Skeletal muscle satellite cell (primary cell): ENCODE results near the gene ALDH2.
"Not testable (repeated sequence)": the region's sequence is repeated elsewhere in the genome, so short reads cannot be mapped to it uniquely, and the experiment has no call there.

Experiments used
- H3K27me3 ChIP-seq: 2 replicates; pipeline ENCODE4 v1.7.0; 2013; ENCODE audit warnings: low read length; ENCODE audit not compliant: control insufficient read depth, insufficient read depth
- H3K36me3 ChIP-seq: 2 replicates; pipeline ENCODE4 v1.7.0; 2013; ENCODE audit warnings: mild to moderate bottlenecking, control low read depth, low read length; ENCODE audit not compliant: insufficient read depth
- H3K4me1 ChIP-seq: 2 replicates; pipeline ENCODE4 v1.7.0; 2013; ENCODE audit warnings: low read length; ENCODE audit not compliant: control insufficient read depth, insufficient read depth
- H3K4me2 ChIP-seq: 2 replicates; pipeline ENCODE4 v1.7.0; 2013; ENCODE audit warnings: mild to moderate bottlenecking, low read length
- H3K4me3 ChIP-seq: 2 replicates; pipeline ENCODE4 v1.7.0; 2013; ENCODE audit warnings: low read length
- H3K9ac ChIP-seq: 2 replicates; pipeline ENCODE4 v1.7.0; 2013; ENCODE audit warnings: mild to moderate bottlenecking, low read depth, low read length, moderate library complexity
- H3K9me3 ChIP-seq: replicated peaks from 2 replicates; pipeline ENCODE4 v1.7.0; 2013; ENCODE audit warnings: mild to moderate bottlenecking, control low read depth, low read length

ALDH2 gene

DNA sequence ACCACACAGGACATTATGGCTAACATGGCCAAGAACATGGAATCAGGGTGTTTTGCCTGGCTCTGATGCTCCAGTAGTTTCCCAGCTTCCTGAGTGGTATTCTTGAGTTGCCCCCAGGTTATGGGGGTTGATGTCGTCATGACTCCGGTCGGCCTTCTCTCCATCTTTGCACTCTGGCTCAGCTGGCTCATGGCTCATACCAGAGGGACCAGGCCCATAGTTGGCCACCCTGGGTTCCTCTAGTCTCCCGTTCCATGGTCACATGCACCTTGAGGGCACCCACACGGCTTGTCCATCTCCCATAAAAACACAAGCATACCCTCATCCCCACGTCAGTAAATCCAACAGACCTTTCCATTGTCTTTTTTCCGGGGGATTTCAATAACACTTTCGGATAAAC lies 51.6 kb downstream of the ALDH2 start:
- Histone ChIP-seq H3K9ac (no peak overlapping the region), H3K4me2 (no peak overlapping the region), H3K36me3 (no peaks in the 10 kb centered on the region), H3K4me1 (no peaks in the 10 kb centered on the region), H3K9me3 (no peaks in the 10 kb centered on the region), H3K4me3 (no peak overlapping the region), H3K27me3 (peaks cover 45% of the 10 kb centered on the region)

DNA sequence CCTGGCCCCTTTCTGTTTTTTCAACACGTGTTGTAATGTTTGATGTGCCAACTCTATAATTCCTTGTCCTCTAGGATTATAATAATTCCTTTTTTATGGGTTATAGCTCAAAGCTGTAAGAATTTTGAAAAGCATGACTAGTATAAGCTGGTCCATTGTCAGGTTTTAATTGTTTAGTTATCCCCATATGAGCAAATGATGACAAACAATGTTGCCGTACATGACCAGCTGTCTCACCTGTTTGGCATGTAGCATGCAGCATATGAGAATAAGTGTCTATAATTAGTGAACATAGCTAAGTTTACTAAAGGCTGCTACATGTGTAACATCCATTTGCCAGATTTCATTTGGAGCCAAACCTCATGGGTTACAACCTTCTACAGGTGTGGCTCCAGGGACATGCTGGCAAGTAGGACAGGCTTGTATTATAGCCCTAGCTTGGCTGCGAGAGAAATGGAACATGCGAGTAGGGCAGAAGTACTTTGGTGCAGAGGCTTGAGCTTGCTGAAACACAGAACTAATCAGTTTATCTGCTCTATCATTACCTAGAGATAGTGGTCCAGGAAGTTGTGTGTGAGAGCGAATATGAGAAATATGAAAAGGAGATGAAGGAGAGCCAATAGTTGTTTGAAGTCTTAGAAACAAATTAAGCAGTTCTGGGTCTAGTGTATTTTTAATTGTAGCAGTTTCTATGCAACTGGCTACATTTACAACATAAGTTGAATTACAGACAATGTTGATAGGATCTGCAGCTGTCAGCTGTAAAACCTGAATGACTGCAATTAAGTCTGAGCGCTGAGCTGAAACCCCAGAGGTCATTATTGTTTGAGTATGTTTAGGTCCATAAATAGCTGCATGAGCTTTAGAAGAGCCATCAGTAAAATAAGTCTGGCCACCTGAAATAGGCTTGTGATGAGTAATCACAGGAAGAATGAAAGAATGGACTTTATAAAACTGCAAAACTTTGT lies 52.7 kb downstream of the ALDH2 start:
- Histone ChIP-seq H3K4me1 (no peaks in the 10 kb centered on the region), H3K36me3 (no peaks in the 10 kb centered on the region), H3K9me3 (no peaks in the 10 kb centered on the region), H3K27me3 (peaks cover 54% of the 10 kb centered on the region), H3K4me3 (no peak overlapping the region), H3K4me2 (no peak overlapping the region), H3K9ac (no peak overlapping the region)

DNA sequence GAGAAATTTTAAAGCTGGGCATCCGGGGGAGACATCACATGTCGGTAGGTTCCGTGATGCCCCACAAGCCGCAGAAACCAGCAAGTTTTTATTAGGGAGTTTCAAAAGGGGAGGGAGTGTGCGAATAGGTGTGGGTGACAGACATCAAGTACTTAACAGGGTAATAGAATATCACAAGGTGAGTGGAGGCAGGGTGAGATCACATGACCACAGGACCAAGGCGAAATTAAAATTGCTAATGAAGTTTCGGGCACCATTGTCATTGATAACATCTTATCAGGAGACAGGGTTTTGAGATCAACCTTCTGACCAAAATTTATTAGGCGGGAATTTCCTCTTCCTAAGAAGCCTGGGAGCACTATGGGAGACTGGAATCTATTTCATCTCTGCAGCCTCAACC lies 54.1 kb downstream of the ALDH2 start:
- not testable (repeated sequence) for H3K4me2 ChIP-seq, H3K36me3 ChIP-seq, H3K4me3 ChIP-seq, H3K4me1 ChIP-seq, H3K9me3 ChIP-seq, H3K9ac ChIP-seq
- peaks cover 57% of the 10 kb centered on the region for H3K27me3 ChIP-seq

DNA sequence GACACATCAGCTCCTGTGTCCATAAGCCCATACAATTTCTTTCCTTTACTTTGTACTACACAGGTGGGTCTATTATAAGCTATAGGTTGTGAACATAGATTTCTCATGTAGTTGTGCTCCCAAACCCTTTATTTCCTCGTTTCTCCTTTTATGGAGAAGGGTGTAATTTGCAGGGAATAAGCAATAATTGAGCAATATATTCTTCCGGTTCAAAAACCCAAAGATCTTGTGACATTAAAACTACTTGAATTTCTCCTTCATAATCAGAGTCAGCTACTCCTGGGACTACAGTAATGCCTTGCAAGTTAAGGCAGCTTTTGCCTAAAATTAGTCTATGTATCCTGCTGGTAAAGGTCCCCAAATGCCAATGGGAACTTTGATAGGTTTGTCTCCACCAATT lies 56.2 kb downstream of the ALDH2 start:
- no peaks in the 10 kb centered on the region for H3K36me3 ChIP-seq
- H3K27me3 ChIP-seq: peaks cover 48% of the 10 kb centered on the region
- H3K4me2 ChIP-seq: no peak overlapping the region
- H3K9me3 ChIP-seq: no peaks in the 10 kb centered on the region
- H3K9ac ChIP-seq: no peak overlapping the region
- no peaks in the 10 kb centered on the region for H3K4me1 ChIP-seq
- no peak overlapping the region for H3K4me3 ChIP-seq

DNA sequence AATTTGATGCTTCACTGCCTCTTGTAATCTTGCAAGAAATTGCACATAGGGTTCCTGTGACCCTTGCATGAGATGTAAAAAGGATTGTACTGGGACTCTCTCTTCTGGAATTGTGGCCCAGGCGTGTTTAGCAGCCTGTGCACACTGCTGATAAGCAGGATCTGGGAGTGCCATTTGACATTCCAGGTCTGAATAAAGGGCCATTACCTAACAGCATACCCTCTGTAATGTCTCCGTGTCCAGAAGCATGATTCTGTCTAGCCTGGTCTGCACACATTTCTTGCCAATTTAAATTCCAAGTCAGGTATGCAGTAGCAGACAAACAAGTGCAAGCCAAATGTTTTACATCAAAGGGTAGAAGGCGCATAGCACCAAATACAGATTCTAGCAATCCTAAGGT lies 57.2 kb downstream of the ALDH2 start:
- no peaks in the 10 kb centered on the region for H3K9me3 ChIP-seq
- H3K4me2 ChIP-seq: no peak overlapping the region

DNA sequence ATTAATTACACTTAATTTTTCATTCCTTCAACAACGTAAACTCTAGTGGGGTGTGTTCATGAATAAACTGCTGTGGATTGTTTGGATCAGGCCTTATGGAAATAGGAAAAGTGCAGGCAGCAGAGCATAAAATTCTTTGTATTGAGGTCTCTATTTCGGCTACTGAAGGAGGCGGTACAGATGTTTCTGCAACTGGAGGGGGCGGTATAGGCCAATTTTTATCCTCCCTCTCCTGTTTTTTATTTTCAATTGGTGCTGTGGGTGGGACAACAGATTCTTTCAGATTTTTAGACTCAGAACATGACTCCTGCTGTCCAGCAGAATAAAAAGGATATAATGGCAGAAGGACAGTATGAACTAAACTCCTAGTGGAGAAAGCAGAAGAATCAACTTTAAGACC lies 57.6 kb downstream of the ALDH2 start:
- not testable (repeated sequence) for H3K9me3 ChIP-seq, H3K4me2 ChIP-seq, H3K4me3 ChIP-seq, H3K9ac ChIP-seq, H3K4me1 ChIP-seq, H3K36me3 ChIP-seq
- peaks cover 47% of the 10 kb centered on the region for H3K27me3 ChIP-seq

More for the DNA sequence above, 57.2 kb downstream of the ALDH2 start:
- Histone ChIP-seq H3K36me3 (no peaks in the 10 kb centered on the region), H3K27me3 (peaks cover 47% of the 10 kb centered on the region), H3K4me1 (no peaks in the 10 kb centered on the region), H3K9ac (no peak overlapping the region), H3K4me3 (no peak overlapping the region)

DNA sequence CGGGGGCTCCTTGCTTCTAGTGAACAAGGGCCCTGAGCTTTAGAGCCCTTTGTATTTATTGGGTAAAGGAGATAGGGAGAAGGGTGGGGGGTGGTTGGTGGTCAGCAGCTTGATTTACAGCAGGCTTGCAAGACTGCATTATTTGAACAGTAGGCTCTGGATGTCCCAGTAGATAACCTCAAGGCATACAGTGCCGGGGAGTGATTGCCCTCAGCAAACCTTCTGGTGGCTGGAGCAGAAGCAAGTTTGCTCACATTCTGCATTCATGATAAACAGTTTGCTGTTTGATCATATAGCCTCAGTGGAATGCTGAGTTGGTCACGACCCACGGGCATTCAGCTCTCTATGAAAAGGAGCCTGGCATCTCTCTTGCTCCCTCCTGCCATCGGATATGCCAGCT lies 58.8 kb downstream of the ALDH2 start:
- Histone ChIP-seq H3K4me2 (no peak overlapping the region), H3K4me1 (no peaks in the 10 kb centered on the region), H3K9ac (no peak overlapping the region), H3K36me3 (no peaks in the 10 kb centered on the region), H3K27me3 (peaks cover 36% of the 10 kb centered on the region), H3K4me3 (no peak overlapping the region), H3K9me3 (no peaks in the 10 kb centered on the region)

DNA sequence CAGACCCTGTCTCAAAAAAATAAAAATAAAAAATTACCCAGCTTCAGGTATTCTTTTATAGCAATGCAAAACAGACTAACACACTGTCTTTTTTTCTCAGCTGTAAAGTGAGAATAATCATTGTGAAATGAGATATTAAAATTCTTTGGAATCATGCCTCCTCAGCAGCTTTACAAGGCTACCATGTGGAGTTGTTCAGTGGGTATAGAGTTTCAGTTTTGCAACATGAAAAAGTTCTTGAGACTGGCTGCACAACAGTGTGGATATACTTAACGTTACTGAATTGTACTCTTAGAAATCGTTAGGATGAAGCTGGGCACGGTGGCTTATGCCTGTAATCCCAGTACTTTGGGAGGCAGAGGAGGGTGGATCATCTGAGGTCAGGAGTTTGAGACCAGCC lies 59.6 kb downstream of the ALDH2 start:
- H3K9me3 ChIP-seq: no peaks in the 10 kb centered on the region
- no peaks in the 10 kb centered on the region for H3K4me1 ChIP-seq
- no peak overlapping the region for H3K4me3 ChIP-seq
- H3K27me3 ChIP-seq: peaks cover 35% of the 10 kb centered on the region
- H3K9ac ChIP-seq: no peak overlapping the region
- no peak overlapping the region for H3K4me2 ChIP-seq
- no peaks in the 10 kb centered on the region for H3K36me3 ChIP-seq

DNA sequence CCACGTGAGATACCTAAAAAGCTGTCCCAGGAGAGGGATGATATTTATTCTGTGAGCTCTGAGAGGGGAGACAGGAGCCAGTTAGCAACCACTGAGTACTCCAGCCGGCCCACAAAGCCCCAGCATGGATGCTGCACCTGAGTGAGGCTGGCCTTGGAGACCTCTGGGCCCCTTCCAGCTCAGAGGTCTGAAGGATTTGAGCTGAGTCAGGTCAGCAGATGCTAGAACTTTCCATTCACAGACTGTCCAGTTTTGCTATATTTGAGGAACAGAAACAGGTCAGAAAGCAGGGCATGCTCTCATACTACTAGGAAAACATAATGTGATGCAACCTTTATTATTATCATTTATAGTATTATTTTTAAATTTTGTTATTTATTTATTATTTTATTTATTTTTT lies 60.3 kb downstream of the ALDH2 start:
- H3K4me3 ChIP-seq: no peak overlapping the region
- no peak overlapping the region for H3K9ac ChIP-seq
- H3K27me3 ChIP-seq: peaks cover 28% of the 10 kb centered on the region
- no peaks in the 10 kb centered on the region for H3K4me1 ChIP-seq
- no peaks in the 10 kb centered on the region for H3K36me3 ChIP-seq
- H3K4me2 ChIP-seq: no peak overlapping the region
- H3K9me3 ChIP-seq: no peaks in the 10 kb centered on the region

DNA sequence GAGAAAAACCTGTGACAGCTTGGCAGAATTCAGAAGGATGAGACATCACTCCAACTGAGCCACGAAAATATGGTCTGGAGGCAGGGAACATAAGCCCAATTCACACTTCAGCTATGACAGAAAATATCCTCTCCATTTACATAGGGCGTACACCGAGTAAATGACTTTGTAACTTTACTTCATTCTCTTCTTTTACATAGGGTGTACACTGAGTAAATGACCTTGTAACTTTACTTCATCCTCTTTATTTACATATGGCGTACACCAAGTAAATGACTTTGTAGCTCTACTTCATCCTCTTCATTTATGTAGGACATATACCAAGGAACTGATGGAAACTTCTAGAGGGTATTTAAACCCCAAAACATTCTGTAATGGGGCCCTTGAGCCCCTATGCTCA lies 61.2 kb downstream of the ALDH2 start:
- no peaks in the 10 kb centered on the region for H3K36me3 ChIP-seq
- peaks cover 19% of the 10 kb centered on the region for H3K27me3 ChIP-seq
- no peak overlapping the region for H3K9ac ChIP-seq
- H3K9me3 ChIP-seq: no peaks in the 10 kb centered on the region
- no peaks in the 10 kb centered on the region for H3K4me1 ChIP-seq
- no peak overlapping the region for H3K4me3 ChIP-seq
- H3K4me2 ChIP-seq: no peak overlapping the region

DNA sequence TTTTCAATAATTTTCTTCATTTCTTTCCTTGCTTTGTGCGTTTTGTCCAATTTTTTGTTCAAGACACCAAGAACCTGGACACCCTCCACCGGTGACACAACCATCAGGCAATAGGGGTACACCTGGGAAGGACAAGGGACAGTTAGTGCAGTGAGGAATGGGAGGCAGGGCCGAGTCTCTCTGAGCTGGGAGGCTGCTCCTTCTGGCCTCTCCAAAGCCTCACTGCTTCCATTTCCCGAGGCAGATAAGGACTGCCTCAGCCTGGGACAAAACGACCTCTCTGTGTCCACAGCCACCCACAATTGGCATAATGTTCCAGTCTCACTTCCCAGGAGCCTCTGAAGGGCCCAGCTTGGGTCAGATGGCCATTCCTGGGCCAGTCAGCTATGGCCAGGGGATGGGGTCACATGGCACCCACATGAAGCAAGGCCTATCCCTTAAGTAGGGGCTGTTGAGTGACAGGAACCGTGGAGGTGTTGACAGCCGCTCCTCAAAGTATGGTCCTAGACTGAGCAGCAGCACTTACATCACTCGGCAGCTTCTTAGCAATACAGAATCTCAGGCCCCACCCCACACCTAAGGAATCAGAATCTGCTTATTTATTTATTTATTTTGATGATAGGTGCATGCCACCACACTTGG lies 61.7 kb downstream of the ALDH2 start:
- H3K4me1 ChIP-seq: no peaks in the 10 kb centered on the region
- no peak overlapping the region for H3K9ac ChIP-seq
- H3K36me3 ChIP-seq: no peaks in the 10 kb centered on the region
- no peak overlapping the region for H3K4me2 ChIP-seq
- H3K4me3 ChIP-seq: no peak overlapping the region
- no peaks in the 10 kb centered on the region for H3K9me3 ChIP-seq
- peaks cover 14% of the 10 kb centered on the region for H3K27me3 ChIP-seq

DNA sequence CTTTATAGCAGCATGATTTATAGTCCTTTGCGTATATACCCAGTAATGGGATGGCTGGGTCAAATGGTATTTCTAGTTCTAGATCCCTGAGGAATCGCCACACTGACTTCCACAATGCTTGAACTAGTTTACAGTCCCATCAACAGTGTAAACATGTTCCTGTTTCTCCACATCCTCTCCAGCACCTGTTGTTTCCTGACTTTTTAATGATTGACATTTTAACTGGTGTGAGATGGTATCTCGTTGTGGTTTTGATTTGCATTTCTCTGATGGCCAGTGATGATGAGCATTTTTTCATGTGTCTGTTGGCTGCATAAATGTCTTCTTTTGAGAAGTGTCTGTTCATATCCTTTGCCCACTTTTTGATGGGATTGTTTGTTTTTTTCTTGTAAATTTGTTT lies 62.9 kb downstream of the ALDH2 start:
- not testable (repeated sequence) for H3K4me2 ChIP-seq, H3K36me3 ChIP-seq, H3K9ac ChIP-seq, H3K4me3 ChIP-seq, H3K27me3 ChIP-seq, H3K4me1 ChIP-seq, H3K9me3 ChIP-seq
